NCI-H226 (cell line): Measurements from ENCODE around the gene OR11A1.
"Not testable (repeated sequence)": the region's sequence is repeated elsewhere in the genome, so short reads cannot be mapped to it uniquely, and the experiment has no call there.

ENCODE experiments used
- DNase-seq: peaks from one replicate; pipeline ENCODE4 v3.0.0-alpha.2; 2015

OR11A1 gene

GRCh38 chr6:29477923-29478450, 21.1 kb upstream of the OR11A1 start:
- no peak for DNase-seq

- DNase-seq = no peak
Measured at GRCh38 chr6:29474996-29475395, 18.1 kb upstream of the OR11A1 start.

GRCh38 chr6:29466241-29466640, 9.4 kb upstream of the OR11A1 start:
- DNase-seq = no peak

- no peak for DNase-seq
Measured at GRCh38 chr6:29465801-29466200, 8.9 kb upstream of the OR11A1 start.

- no peak for DNase-seq
Measured at GRCh38 chr6:29465279-29465678, 8.4 kb upstream of the OR11A1 start.

- no peak for DNase-seq
Measured at GRCh38 chr6:29462022-29462421, 5.2 kb upstream of the OR11A1 start.

GRCh38 chr6:29461021-29461814, 4.3 kb upstream of the OR11A1 start:
- no peak for DNase-seq

- peak; percentile 62 for DNase-seq
Measured at GRCh38 chr6:29451471-29452193, 5.2 kb downstream of the OR11A1 start.

- peak; percentile 55 for DNase-seq
Measured at GRCh38 chr6:29447670-29448069, 9.2 kb downstream of the OR11A1 start.

GRCh38 chr6:29444031-29444430, 12.8 kb downstream of the OR11A1 start:
- not testable (repeated sequence) for DNase-seq

GRCh38 chr6:29442719-29443118, 14.2 kb downstream of the OR11A1 start:
- DNase-seq = no peak

- DNase-seq = no peak
Measured at GRCh38 chr6:29439006-29439405, 17.9 kb downstream of the OR11A1 start, which contains the start of gene OR10C1. OR10C1 (plus strand) TSS chr6:29439306; CDS start chr6:29440016, 710 bp downstream.

- DNase-seq = not testable (repeated sequence)
Measured at GRCh38 chr6:29436730-29437129, 20.1 kb downstream of the OR11A1 start.

GRCh38 chr6:29426654-29427053, 30.2 kb downstream of the OR11A1 start:
- DNase-seq = no peak

- no peak for DNase-seq
Measured at GRCh38 chr6:29425075-29425474, 31.8 kb downstream of the OR11A1 start.

- no peak for DNase-seq
Measured at GRCh38 chr6:29424575-29424974, 32.3 kb downstream of the OR11A1 start.

- no peak for DNase-seq
Measured at GRCh38 chr6:29424168-29424567, 32.7 kb downstream of the OR11A1 start.

GRCh38 chr6:29419516-29419915, 37.4 kb downstream of the OR11A1 start:
- DNase-seq = peak; percentile 8

GRCh38 chr6:29414588-29414987, 42.3 kb downstream of the OR11A1 start, which contains the start of gene OR12D1:
OR12D1 (plus strand) TSS chr6:29414928.
- DNase-seq = no peak

- no peak for DNase-seq
Measured at GRCh38 chr6:29403801-29404200, 53.1 kb downstream of the OR11A1 start.

- no peak for DNase-seq
Measured at GRCh38 chr6:29399525-29399924, 57.3 kb downstream of the OR11A1 start.

GRCh38 chr6:29395331-29395730, 61.5 kb downstream of the OR11A1 start, which contains the start of gene OR12D2:
OR12D2 (plus strand) TSS chr6:29395631; CDS start chr6:29396700, 1,069 bp downstream.
- no peak for DNase-seq

- no peak for DNase-seq
Measured at GRCh38 chr6:29388533-29388932, 68.3 kb downstream of the OR11A1 start.

- no peak for DNase-seq
Measured at GRCh38 chr6:29376003-29376402, 80.9 kb downstream of the OR11A1 start.
